Activated naive CD8-positive, alpha-beta T cell treated with anti-CD3 and anti-CD28 coated beads, Interleukin-2, amount 50 U/mL, for 24 hours (primary cell): ENCODE data around the gene HSPA4L.

Experiments used
- ATAC-seq: fragments of 150-1000 bp; cut with Tn5 transposase; one replicate; pipeline ENCODE4 v1.10.0; 2021
- DNase-seq: peaks from one replicate; pipeline ENCODE4 v3.0.0; 2021
- H3K27ac Mint-ChIP-seq: one replicate; pipeline ENCODE4 v1.8.0; 2021; ENCODE audit warnings: mild to moderate bottlenecking, mixed read lengths
- H3K27me3 Mint-ChIP-seq: one replicate; pipeline ENCODE4 v1.8.0; 2021; ENCODE audit warnings: mixed read lengths
- H3K36me3 Mint-ChIP-seq: one replicate; pipeline ENCODE4 v1.8.0; 2021; ENCODE audit warnings: low read depth, mixed read lengths
- H3K4me1 Mint-ChIP-seq: one replicate; pipeline ENCODE4 v1.8.0; 2021; ENCODE audit warnings: mixed read lengths
- H3K4me3 Mint-ChIP-seq: one replicate; pipeline ENCODE4 v1.8.0; 2021; ENCODE audit warnings: mild to moderate bottlenecking, moderate library complexity, mixed read lengths
- H3K9me3 Mint-ChIP-seq: one replicate; pipeline ENCODE4 v1.8.0; 2021; ENCODE audit warnings: mixed read lengths

Gene HSPA4L

DNA sequence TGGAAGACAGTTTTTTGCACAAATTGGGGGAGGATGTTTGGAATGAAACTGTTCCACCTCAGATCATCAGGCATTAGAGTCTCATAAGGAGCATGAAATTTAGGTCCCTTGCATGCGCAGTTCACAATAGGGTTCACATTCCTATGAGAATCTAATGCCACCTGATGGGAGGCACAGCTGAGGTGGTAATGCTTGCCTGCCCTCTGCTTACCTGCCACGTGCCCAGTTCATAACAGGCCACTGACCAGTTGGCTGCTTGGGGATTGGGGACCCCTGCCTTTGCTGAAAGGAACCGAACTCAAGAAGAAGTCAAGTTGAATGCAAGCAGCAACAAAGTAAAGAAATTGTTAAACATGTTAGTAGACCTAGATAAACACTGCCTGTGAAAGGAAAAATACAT lies 4.6 kb upstream of the HSPA4L start:
- Mint-ChIP-seq H3K27ac (no peak overlapping the region), H3K36me3 (peaks cover 5% of the 10 kb centered on the region), H3K9me3 (peaks cover 5% of the 10 kb centered on the region), H3K4me1 (peaks cover 9% of the 10 kb centered on the region), H3K27me3 (peaks cover 63% of the 10 kb centered on the region), H3K4me3 (no peak overlapping the region)
- DNase-seq (no peak), ATAC-seq (no peak)

DNA sequence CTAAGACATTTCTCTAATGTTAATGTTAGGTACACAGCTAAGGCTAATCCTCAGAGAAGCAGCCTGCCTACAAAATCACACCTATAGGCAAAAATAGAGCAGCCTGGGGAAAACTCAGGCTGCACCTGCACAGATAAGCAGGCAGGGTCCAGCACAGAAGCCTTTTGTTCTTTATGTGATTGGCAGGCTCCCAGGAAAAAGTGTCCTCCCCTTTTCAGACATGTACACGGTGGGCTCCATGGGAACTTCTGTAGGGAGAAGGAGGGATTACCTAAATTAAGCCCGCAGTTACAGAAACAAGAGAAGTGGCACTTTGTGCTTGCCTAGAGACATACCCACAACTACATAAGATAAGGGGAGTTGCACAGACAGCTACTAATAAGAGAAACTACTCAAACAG lies 4.0 kb upstream of the HSPA4L start:
- ATAC-seq (no peak), DNase-seq (no peak)
- Mint-ChIP-seq H3K4me3 (no peak overlapping the region), H3K9me3 (peaks cover 7% of the 10 kb centered on the region), H3K36me3 (peaks cover 5% of the 10 kb centered on the region), H3K27me3 (peaks cover 66% of the 10 kb centered on the region), H3K27ac (no peak overlapping the region), H3K4me1 (peaks cover 16% of the 10 kb centered on the region)

DNA sequence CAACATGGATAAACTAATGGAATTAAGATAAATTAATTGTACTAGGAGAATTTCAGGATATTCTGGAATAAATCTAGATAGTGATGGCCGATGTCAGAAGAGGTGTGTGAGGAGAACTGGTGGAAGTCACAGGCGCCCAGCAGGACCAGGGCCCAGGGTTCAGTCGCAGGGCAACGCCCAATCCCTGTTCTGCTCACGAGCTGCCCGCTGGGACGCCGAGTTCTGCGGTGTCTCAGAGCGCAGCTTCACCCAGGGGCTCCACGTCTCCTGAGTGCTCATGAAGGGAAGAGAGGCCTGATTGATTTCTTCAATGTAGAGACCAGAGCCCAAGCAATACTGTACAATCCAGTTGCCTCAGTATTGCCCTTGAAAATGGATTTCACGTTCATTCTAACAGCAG lies 1.5 kb upstream of the HSPA4L start:
- peaks cover 15% of the 10 kb centered on the region for H3K9me3 Mint-ChIP-seq

DNA sequence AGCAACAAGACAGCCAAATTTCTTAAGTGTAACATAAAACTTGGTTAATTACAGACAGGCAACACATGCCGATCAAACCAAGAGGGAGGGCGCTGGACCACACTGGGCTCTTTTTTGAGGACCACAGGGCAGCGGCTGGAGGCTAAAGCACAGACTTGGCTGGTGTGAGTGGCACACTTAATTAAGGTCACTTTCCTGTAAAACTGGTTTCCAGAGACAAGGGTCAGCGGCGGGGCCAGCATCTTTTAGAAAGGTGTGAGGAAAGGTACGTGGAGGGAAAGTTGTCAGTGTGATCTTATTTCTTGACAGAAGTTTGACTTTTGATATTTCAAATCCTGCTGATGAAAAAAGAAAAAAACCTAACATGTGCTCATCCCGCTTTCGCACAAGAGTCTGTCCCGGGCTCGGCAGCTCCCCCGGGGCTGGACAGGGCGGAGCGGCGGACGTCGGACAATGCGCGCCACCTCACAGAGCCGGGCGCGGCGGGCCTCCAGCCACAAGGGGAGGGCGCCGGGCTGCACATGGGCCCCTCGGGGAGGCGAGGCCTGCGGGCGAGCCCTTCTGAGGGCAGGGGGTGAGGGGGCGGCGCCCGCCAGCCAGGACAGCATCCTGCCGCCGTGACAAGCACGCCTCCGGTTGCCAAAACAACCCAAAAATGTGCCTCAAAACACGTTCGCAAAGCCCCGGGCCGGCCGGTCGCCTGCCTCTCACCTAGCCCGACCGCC lies 660 bp upstream of the HSPA4L start:
- Mint-ChIP-seq H3K36me3 (peaks cover 5% of the 10 kb centered on the region), H3K9me3 (peaks cover 15% of the 10 kb centered on the region), H3K4me1 (peaks cover 20% of the 10 kb centered on the region), H3K4me3 (peak overlapping the region; percentile 82), H3K27me3 (peaks cover 84% of the 10 kb centered on the region), H3K27ac (peak overlapping the region; percentile 77)
- ATAC-seq (peak; percentile 6), DNase-seq (no peak)

More for the DNA sequence above, 1.5 kb upstream of the HSPA4L start:
- no peak overlapping the region for H3K4me3 Mint-ChIP-seq
- peaks cover 87% of the 10 kb centered on the region for H3K27me3 Mint-ChIP-seq
- no peak overlapping the region for H3K27ac Mint-ChIP-seq
- peaks cover 20% of the 10 kb centered on the region for H3K4me1 Mint-ChIP-seq
- ATAC-seq (no peak), DNase-seq (no peak)
- H3K36me3 Mint-ChIP-seq, result peaks cover 5% of the 10 kb centered on the region

DNA sequence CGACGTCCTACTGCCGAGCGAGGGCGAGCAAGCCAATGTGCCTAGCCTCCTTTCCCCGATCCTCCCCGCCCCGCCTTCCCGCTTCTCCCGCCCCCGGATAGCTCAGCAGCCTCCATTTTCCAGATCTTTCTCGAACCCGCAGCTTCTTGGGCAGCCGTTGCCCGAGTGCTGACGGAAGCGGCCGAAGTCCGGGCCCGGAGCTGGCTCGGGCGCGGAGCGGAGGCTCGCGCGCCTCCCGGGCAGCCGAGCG lies 172 bp upstream of the HSPA4L start:
- Mint-ChIP-seq H3K27me3 (peaks cover 82% of the 10 kb centered on the region), H3K4me1 (peaks cover 20% of the 10 kb centered on the region), H3K36me3 (peaks cover 5% of the 10 kb centered on the region), H3K9me3 (peaks cover 15% of the 10 kb centered on the region), H3K27ac (no peak overlapping the region), H3K4me3 (peak overlapping the region; percentile 82)
- ATAC-seq (peak; percentile 80), DNase-seq (peak; percentile 66)

DNA sequence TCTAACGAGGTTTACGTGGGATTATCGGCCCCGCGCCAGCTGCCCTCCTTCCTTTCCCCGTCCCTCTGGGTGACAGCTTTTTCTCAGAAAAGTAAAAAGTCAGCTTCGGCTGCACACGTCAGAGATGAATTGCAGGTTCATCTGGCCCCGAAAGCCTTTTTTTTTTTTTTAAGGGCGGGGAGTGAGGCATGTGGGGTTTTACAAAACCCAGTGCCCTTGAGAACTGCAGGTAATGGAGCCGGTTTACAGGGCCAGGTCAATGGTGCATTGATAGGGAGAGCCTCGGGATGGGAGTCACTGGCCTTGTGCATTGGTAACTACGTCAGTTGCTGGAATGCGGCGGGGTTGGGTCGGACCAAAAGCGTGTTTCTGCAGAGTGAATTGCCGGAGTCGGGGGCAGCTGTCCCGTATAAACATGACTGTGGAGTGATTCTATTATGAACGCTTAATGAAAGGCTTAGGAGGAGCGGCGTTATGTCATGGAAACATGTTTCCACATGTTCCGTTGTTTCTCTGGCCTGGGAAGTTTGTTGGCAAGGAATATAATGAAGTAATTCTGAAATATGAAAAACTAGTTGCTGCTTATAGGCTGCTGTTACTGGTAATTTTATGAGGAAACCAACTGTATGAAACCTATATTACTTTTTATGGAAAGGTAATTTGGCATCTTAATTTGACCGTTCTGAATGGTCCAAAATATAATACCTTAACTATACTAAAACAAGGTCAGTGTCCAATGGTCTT lies 1.1 kb downstream of the HSPA4L start:
- Mint-ChIP-seq H3K36me3 (peaks cover 5% of the 10 kb centered on the region), H3K27me3 (peaks cover 70% of the 10 kb centered on the region), H3K9me3 (peaks cover 15% of the 10 kb centered on the region), H3K27ac (peak overlapping the region; percentile 86), H3K4me3 (peak overlapping the region; percentile 82), H3K4me1 (peaks cover 20% of the 10 kb centered on the region)
- DNase-seq, result no peak
- peak; percentile 72 for ATAC-seq

DNA sequence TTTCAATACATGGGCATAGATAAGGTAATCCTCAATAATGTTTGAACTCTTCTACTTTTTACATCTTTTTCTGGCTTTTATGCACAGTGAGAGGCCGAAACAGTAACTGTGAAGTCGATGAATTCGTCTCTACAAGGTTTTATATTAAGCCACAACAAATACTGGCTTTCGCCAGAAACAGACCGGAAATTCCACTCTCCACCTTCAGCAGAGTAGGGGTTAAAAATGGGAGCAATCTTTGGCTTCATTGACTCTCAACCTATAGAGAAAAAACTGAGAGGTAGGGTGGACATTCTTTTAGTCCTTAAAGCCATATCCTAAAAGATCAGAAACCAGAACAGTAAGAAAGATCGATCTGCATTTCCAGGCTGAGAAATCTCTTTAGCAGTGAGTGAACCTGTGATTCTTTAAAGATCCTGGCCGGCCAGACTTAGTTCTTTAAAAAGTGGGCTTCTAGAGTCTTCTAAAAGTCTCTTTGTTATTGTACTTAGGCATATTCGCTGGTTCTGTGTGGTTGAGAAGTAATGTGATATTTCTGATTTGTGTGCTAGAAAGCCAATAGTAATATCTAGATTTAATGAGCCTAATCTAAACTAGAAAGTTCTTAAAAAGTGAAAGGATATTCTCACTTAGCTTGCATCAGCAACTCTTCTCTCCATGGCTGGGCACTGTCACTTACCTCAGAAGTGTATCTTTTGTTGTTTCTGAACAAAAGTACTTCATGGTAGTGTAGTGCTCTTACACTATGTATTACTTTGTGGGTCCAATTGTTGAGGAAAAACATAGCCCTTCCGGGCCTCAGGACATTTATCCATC lies 2.0 kb downstream of the HSPA4L start:
- DNase-seq (no peak), ATAC-seq (no peak)
- Mint-ChIP-seq H3K36me3 (peaks cover 5% of the 10 kb centered on the region), H3K9me3 (peaks cover 15% of the 10 kb centered on the region), H3K27me3 (peaks cover 64% of the 10 kb centered on the region), H3K27ac (no peak overlapping the region), H3K4me3 (no peak overlapping the region), H3K4me1 (peaks cover 20% of the 10 kb centered on the region)

DNA sequence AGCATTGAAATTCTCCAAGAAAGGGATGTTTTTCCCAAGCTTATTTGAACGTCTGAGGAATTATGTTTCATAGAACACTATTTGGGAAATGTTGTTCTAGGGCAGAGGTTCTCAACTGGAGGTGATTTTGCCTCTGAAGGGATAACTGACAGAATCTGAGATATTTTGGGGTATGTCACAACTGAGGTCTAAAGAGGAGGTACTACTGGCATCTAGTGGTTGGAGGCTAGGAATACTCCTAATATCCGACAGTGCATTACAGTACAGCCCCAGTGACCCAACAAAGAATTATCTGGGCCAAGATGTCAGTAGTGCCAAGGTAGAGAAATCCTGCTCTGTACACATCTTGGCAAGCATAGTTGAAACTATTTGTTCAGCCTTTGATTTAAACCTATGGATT lies 6.4 kb downstream of the HSPA4L start:
- Mint-ChIP-seq H3K27ac (no peak overlapping the region), H3K9me3 (peaks cover 4% of the 10 kb centered on the region), H3K36me3 (no peaks in the 10 kb centered on the region), H3K4me3 (no peak overlapping the region), H3K27me3 (peaks cover 44% of the 10 kb centered on the region), H3K4me1 (peaks cover under 1% of the 10 kb centered on the region)
- no peak for DNase-seq
- peak; percentile 68 for ATAC-seq

DNA sequence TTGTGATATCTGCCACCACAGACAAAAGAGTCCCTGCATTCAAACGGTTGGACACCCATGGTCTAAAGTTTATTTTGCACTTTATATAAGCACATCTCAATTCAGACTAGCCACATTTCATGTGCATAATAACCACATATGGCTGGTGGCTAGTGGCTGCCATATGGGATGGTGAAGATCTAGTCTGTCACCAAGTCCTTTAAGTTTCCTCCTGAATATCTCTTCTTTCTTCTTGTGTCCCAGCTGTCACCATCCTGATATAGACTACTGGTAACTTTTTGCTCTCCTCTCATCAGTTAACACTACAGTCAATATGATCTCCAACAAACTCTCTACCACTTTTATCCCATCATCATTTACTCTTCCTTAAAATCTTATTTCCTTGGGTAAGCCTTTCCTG lies 9.3 kb downstream of the HSPA4L start:
- H3K4me1 Mint-ChIP-seq, result no peaks in the 10 kb centered on the region
- ATAC-seq, result no peak

DNA sequence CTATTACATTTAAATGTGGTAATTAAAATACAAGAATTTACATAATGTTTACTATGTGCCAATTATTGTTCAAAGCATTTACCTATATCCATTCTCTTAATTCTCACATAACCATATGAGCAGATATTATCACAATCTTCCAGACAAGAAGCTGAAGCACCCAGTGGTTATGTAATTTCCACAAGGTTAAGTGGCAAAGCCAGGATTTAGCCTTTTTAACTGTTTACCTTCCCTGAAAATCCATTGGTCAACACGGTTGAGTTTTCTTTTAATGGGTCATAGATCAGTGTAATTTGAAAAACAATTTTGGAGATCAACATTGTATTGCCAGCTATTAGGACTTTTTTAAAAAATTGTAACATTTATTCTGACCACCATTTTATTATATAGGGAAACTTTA lies 11.4 kb downstream of the HSPA4L start:
- ATAC-seq (no peak), DNase-seq (no peak)
- H3K4me3 Mint-ChIP-seq, result no peak overlapping the region
- no peaks in the 10 kb centered on the region for H3K4me1 Mint-ChIP-seq
- peaks cover 36% of the 10 kb centered on the region for H3K27me3 Mint-ChIP-seq
- no peaks in the 10 kb centered on the region for H3K9me3 Mint-ChIP-seq
- no peak overlapping the region for H3K27ac Mint-ChIP-seq
- no peaks in the 10 kb centered on the region for H3K36me3 Mint-ChIP-seq

More for the DNA sequence above, 9.3 kb downstream of the HSPA4L start:
- H3K9me3 Mint-ChIP-seq, result no peaks in the 10 kb centered on the region
- H3K27ac Mint-ChIP-seq, result no peak overlapping the region
- DNase-seq, result no peak
- H3K27me3 Mint-ChIP-seq, result peaks cover 41% of the 10 kb centered on the region
- no peak overlapping the region for H3K4me3 Mint-ChIP-seq
- no peaks in the 10 kb centered on the region for H3K36me3 Mint-ChIP-seq

DNA sequence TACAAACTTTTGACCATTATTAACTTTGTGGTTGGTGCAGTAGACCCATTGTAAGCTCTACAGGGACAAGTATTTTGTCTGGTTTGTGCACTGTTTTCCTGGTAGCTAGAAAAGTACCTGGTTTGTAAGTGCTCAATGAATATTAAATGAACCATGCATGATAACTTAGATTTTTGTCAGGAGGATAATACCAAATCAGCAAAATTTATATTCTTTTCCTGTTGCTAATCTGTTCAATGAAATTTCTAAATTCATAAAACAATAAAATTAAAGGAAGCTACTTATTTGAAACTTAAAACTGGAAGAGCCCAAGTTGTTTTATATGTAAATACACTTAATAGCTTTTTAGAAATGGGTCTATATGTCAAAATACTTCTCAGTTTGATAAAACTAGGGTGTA lies 17.6 kb downstream of the HSPA4L start:
- peaks cover 19% of the 10 kb centered on the region for H3K27me3 Mint-ChIP-seq
- no peak overlapping the region for H3K4me3 Mint-ChIP-seq
- ATAC-seq (no peak), DNase-seq (no peak)
- H3K4me1 Mint-ChIP-seq, result no peaks in the 10 kb centered on the region
- no peak overlapping the region for H3K27ac Mint-ChIP-seq
- no peaks in the 10 kb centered on the region for H3K9me3 Mint-ChIP-seq
- no peaks in the 10 kb centered on the region for H3K36me3 Mint-ChIP-seq

DNA sequence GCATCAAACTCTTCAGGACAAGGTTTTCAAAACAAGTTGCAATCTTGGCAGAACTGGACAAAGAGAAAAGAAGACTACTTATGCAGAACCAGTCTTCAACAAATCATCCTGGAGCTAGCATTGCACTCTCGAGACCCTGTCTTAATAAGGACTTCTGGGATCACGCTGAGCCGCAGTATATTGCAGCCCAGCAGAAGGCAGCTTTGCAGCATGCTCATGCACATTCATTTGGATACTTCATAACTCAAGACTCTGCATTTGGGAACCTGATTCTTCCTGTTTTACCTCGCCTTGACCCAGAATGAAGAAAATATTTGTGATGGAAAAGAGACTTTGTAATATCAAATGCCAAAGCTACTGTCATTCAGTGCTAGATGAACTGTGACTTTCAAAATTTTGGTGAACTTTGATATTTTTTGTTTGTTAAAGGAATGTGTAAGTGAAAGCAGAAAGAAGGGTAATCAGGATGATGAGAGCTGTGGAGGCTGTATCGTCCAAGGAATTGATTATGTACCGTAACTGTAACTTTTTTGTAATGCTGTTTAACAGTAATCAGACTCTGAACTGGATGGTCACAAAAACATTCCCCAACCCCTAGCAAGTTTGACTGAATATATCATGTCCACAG lies 27.2 kb downstream of the HSPA4L start:
- Mint-ChIP-seq H3K4me1 (no peaks in the 10 kb centered on the region), H3K27ac (no peak overlapping the region), H3K36me3 (no peaks in the 10 kb centered on the region), H3K4me3 (no peak overlapping the region), H3K27me3 (peaks cover 3% of the 10 kb centered on the region), H3K9me3 (no peaks in the 10 kb centered on the region)
- DNase-seq (no peak), ATAC-seq (no peak)

DNA sequence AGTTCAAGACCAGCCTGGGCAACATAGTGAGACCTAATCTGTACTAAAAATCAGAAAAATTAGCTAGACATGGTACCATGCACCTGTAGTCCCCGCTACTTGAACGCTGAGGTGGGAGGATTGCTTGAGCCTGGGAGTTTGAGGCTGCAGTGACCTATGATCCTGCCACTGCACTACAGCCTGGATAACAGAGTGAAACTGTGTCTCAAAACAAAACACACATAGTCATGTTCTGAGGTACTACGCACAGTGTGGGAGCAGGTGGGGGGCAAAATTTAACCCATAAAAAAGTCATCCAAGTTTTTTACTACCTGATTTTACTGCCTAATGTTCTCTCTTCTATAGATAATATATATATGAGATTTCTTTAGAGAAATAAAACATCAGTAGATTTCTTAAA lies 28.4 kb downstream of the HSPA4L start:
- DNase-seq (no peak), ATAC-seq (no peak)
- Mint-ChIP-seq H3K9me3 (no peaks in the 10 kb centered on the region), H3K4me3 (no peak overlapping the region), H3K4me1 (no peaks in the 10 kb centered on the region), H3K27me3 (peaks cover 3% of the 10 kb centered on the region), H3K36me3 (no peaks in the 10 kb centered on the region), H3K27ac (no peak overlapping the region)

DNA sequence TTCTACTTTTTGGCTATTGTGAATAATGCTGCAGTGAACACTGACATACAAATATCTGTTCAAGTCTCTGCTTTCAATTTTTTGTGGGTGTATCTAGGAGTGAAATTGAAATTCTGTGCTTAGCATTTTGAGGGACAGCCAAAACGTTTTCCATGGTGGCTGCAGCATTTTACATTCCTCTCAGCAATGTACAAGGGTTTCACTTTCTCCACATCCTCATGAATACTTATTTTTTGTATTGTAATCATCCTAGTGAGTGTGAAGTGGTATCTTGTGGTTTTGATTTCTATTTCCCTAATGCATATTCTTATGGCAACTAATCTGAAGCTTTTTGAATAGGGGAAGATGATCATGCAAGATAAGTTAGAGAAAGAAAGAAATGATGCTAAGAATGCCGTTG lies 40.3 kb downstream of the HSPA4L start:
- ATAC-seq, result no peak
- Mint-ChIP-seq H3K4me3 (no peak overlapping the region), H3K9me3 (no peaks in the 10 kb centered on the region), H3K4me1 (no peaks in the 10 kb centered on the region), H3K27me3 (peaks cover 15% of the 10 kb centered on the region), H3K36me3 (no peaks in the 10 kb centered on the region), H3K27ac (no peak overlapping the region)
- no peak for DNase-seq
